ENCODE results near the gene TOR4A. TPM values are rescaled to one million over a fixed set of nuclear protein-coding genes. Genes with fewer than 3 reads are reported as not detected.

The TOR4A gene
- total RNA-seq, 1 donor from 2014 or later, result 8.0 TPM

- H3K36me3 Mint-ChIP-seq (ENCODE audit: insufficient read depth), result peaks cover 6% of the 10 kb centered on the region
- no peak overlapping the region for H3K4me3 Mint-ChIP-seq (ENCODE audit: low read depth)
- H3K27ac Mint-ChIP-seq, result no peak overlapping the region
- no peak for DNase-seq (ENCODE audit: low spot score, unreplicated experiment)
- peaks cover 4% of the 10 kb centered on the region for H3K9me3 Mint-ChIP-seq (ENCODE audit: low read depth)
- peaks cover 7% of the 10 kb centered on the region for H3K4me1 Mint-ChIP-seq (ENCODE audit: low read depth)
- H3K27me3 Mint-ChIP-seq, result peaks cover 3% of the 10 kb centered on the region
- peak; percentile 52 for TF ChIP-seq CTCF (IDR thresholded peaks at IDR 0.05; ENCODE audit: unreplicated experiment)
These were observed 9.5 kb downstream of the TOR4A start for GRCh38 chr9:137286975-137287383.

GRCh38 chr9:137293094-137293481 is 15.6 kb downstream of the TOR4A start:
- Mint-ChIP-seq H3K27ac (peak overlapping the region; percentile 96), H3K4me1 (ENCODE audit: low read depth) (peaks cover 22% of the 10 kb centered on the region), H3K27me3 (peaks cover 3% of the 10 kb centered on the region), H3K9me3 (ENCODE audit: low read depth) (no peaks in the 10 kb centered on the region), H3K4me3 (ENCODE audit: low read depth) (no peak overlapping the region), H3K36me3 (ENCODE audit: insufficient read depth) (no peaks in the 10 kb centered on the region)
- TF ChIP-seq CTCF (IDR thresholded peaks at IDR 0.05; ENCODE audit: unreplicated experiment), result no peak
- DNase-seq (ENCODE audit: low spot score, unreplicated experiment), result no peak

- Mint-ChIP-seq H3K27ac (peak overlapping the region; percentile 96), H3K4me1 (ENCODE audit: low read depth) (peaks cover 27% of the 10 kb centered on the region), H3K27me3 (peaks cover 3% of the 10 kb centered on the region), H3K4me3 (ENCODE audit: low read depth) (peak overlapping the region; percentile 53), H3K36me3 (ENCODE audit: insufficient read depth) (no peaks in the 10 kb centered on the region), H3K9me3 (ENCODE audit: low read depth) (no peaks in the 10 kb centered on the region)
- no peak for TF ChIP-seq CTCF (IDR thresholded peaks at IDR 0.05; ENCODE audit: unreplicated experiment)
- DNase-seq (ENCODE audit: low spot score, unreplicated experiment), result peak; percentile 58
These were observed 16.1 kb downstream of the TOR4A start for GRCh38 chr9:137293482-137294090.

- peak overlapping the region; percentile 96 for H3K27ac Mint-ChIP-seq
- no peaks in the 10 kb centered on the region for H3K9me3 Mint-ChIP-seq (ENCODE audit: low read depth)
- peaks cover 31% of the 10 kb centered on the region for H3K4me1 Mint-ChIP-seq (ENCODE audit: low read depth)
- H3K36me3 Mint-ChIP-seq (ENCODE audit: insufficient read depth), result no peaks in the 10 kb centered on the region
- DNase-seq (ENCODE audit: low spot score, unreplicated experiment), result no peak
- TF ChIP-seq CTCF (IDR thresholded peaks at IDR 0.05; ENCODE audit: unreplicated experiment), result no peak
- peaks cover 3% of the 10 kb centered on the region for H3K27me3 Mint-ChIP-seq
- peak overlapping the region; percentile 53 for H3K4me3 Mint-ChIP-seq (ENCODE audit: low read depth)
These were observed 16.7 kb downstream of the TOR4A start for GRCh38 chr9:137294091-137294680.

GRCh38 chr9:137294681-137295237 is 17.2 kb downstream of the TOR4A start:
- H3K27ac Mint-ChIP-seq, result peak overlapping the region; percentile 96
- H3K4me3 Mint-ChIP-seq (ENCODE audit: low read depth), result peak overlapping the region; percentile 53
- H3K9me3 Mint-ChIP-seq (ENCODE audit: low read depth), result no peaks in the 10 kb centered on the region
- no peak for DNase-seq (ENCODE audit: low spot score, unreplicated experiment)
- peak; percentile 10 for TF ChIP-seq CTCF (IDR thresholded peaks at IDR 0.05; ENCODE audit: unreplicated experiment)
- H3K36me3 Mint-ChIP-seq (ENCODE audit: insufficient read depth), result no peaks in the 10 kb centered on the region
- H3K27me3 Mint-ChIP-seq, result peaks cover 3% of the 10 kb centered on the region
- peaks cover 35% of the 10 kb centered on the region for H3K4me1 Mint-ChIP-seq (ENCODE audit: low read depth)
